Mucosa of stomach (tissue), 1 donor: ENCODE results near the gene NRM.
A peak's percentile ranks its signal among the peaks of the same experiment; 100 is the strongest.
"Not testable (repeated sequence)": the region's sequence is repeated elsewhere in the genome, so short reads cannot be mapped to it uniquely, and the experiment has no call there.

Experiments
- H3K27me3 ChIP-seq: one replicate; pipeline ENCODE4 v1.7.0; 2013; ENCODE audit warnings: mild to moderate bottlenecking, low read length; ENCODE audit not compliant: control insufficient read depth, insufficient read depth
- H3K36me3 ChIP-seq: one replicate; pipeline ENCODE4 v1.7.0; 2013; ENCODE audit warnings: low read length; ENCODE audit not compliant: control insufficient read depth, insufficient read depth
- H3K4me1 ChIP-seq: one replicate; pipeline ENCODE4 v1.7.0; 2013; ENCODE audit warnings: mild to moderate bottlenecking, low read length; ENCODE audit not compliant: control insufficient read depth, insufficient read depth
- H3K4me3 ChIP-seq: one replicate; pipeline ENCODE4 v1.7.0; 2013; ENCODE audit warnings: low read length
- H3K9ac ChIP-seq: one replicate; pipeline ENCODE4 v1.7.0; 2013; ENCODE audit warnings: mild to moderate bottlenecking, low read length, moderate library complexity
- H3K9me3 ChIP-seq: one replicate; pipeline ENCODE4 v1.7.0; 2013; ENCODE audit warnings: mild to moderate bottlenecking, low read length, moderate library complexity; ENCODE audit not compliant: control insufficient read depth
- donor health status: Pancreatic carcinoma.

Gene NRM

DNA sequence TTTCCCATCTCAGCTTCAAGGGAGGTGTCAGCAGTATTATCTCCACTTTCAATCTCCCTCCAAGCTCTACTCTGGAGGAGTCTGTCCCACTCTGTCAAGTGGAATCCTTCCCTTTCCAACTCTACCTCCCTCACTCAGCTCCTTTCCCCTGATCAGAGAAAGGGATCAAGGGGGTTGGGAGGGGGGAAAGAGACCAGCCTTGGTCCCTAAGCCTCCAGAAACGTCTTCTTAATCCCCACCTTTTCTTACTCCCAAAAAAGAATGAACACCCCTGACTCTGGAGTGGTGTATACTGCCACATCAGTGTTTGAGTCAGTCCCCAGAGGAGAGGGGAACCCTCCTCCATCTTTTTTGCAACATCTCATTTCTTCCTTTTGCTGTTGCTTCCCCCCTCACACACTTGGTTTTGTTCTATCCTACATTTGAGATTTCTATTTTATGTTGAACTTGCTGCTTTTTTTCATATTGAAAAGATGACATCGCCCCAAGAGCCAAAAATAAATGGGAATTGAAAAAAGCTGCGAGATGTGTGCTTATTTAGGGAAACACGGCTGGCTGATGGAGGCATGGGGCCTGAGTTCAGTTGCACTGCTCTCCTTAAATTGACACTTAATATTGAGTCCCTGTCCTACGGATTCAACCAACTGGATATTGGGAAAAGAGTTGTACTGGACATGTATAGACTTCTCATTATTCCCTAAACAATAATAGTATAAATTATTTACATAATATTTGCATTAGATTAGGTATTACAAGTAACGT is 34.3 kb upstream of the NRM start:
- H3K9me3 ChIP-seq: no peaks in the 10 kb centered on the region
- H3K36me3 ChIP-seq: peaks cover 39% of the 10 kb centered on the region
- H3K27me3 ChIP-seq: no peaks in the 10 kb centered on the region
- no peak overlapping the region for H3K4me3 ChIP-seq
- peaks cover 26% of the 10 kb centered on the region for H3K4me1 ChIP-seq
- H3K9ac ChIP-seq: peak overlapping the region; percentile 29

DNA sequence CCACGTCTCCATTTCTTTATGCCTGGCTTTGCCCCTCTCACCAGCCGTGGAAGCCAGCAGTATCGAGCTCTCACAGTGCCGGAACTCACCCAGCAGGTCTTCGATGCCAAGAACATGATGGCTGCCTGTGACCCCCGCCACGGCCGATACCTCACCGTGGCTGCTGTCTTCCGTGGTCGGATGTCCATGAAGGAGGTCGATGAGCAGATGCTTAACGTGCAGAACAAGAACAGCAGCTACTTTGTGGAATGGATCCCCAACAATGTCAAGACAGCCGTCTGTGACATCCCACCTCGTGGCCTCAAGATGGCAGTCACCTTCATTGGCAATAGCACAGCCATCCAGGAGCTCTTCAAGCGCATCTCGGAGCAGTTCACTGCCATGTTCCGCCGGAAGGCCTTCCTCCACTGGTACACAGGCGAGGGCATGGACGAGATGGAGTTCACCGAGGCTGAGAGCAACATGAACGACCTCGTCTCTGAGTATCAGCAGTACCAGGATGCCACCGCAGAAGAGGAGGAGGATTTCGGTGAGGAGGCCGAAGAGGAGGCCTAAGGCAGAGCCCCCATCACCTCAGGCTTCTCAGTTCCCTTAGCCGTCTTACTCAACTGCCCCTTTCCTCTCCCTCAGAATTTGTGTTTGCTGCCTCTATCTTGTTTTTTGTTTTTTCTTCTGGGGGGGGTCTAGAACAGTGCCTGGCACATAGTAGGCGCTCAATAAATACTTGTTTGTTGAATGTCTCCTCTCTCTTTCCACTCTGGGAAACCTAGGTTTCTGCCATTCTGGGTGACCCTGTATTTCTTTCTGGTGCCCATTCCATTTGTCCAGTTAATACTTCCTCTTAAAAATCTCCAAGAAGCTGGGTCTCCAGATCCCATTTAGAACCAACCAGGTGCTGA is 33.3 kb upstream of the NRM start:
- Histone ChIP-seq H3K36me3 (peaks cover 30% of the 10 kb centered on the region), H3K4me1 (peaks cover 25% of the 10 kb centered on the region)
- not testable (repeated sequence) for H3K27me3 ChIP-seq, H3K4me3 ChIP-seq, H3K9ac ChIP-seq, H3K9me3 ChIP-seq

DNA sequence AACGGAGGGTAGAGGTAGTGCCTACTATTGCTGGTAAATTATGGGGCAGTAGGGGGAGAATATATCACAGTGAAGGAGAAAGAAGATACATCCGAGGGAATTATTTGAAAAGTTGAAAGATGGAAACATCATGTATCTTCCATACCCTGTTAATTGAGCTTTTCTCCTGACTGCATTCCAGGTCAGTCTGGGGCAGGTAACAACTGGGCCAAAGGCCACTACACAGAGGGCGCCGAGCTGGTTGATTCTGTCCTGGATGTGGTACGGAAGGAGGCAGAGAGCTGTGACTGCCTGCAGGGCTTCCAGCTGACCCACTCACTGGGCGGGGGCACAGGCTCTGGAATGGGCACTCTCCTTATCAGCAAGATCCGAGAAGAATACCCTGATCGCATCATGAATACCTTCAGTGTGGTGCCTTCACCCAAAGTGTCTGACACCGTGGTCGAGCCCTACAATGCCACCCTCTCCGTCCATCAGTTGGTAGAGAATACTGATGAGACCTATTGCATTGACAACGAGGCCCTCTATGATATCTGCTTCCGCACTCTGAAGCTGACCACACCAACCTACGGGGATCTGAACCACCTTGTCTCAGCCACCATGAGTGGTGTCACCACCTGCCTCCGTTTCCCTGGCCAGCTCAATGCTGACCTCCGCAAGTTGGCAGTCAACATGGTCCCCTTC is 32.5 kb upstream of the NRM start:
- Histone ChIP-seq H3K36me3 (peaks cover 30% of the 10 kb centered on the region), H3K4me1 (peaks cover 25% of the 10 kb centered on the region)
- H3K9ac ChIP-seq, H3K9me3 ChIP-seq, H3K4me3 ChIP-seq, H3K27me3 ChIP-seq: not testable (repeated sequence)

DNA sequence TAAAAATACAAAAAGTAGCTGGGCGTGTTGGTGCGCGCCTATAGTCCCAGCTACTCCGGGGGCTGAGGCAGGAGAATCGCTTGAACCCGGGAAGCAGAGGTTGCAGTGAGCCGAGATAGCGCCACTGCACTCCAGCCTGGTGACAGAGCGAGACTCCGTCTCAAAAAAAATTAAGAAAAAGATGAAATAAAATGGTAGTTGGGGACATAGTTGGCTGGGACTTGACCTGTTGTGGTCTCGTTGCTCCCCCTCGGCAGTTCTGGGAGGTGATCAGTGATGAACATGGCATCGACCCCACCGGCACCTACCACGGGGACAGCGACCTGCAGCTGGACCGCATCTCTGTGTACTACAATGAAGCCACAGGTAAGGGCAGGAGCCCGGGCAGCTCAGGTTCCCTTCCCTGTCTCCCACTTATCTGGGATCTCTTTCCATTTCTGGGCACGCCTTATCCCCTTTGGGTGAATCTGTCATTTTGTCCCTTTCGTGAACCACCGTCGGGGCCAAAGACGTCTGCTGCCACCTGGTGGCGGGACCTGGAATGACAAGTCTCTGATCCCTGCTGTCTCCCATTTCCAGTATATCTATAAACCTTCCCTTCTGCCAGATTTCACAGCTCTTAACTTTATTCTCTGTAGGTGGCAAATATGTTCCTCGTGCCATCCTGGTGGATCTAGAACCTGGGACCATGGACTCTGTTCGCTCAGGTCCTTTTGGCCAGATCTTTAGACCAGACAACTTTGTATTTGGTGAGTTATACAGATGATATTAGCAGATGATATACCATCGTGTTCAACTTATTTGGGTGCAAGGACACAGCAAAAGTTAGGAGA is 31.7 kb upstream of the NRM start:
- H3K9ac ChIP-seq: no peak overlapping the region
- no peaks in the 10 kb centered on the region for H3K9me3 ChIP-seq
- H3K4me1 ChIP-seq: peaks cover 25% of the 10 kb centered on the region
- no peaks in the 10 kb centered on the region for H3K27me3 ChIP-seq
- H3K4me3 ChIP-seq: no peak overlapping the region
- peaks cover 22% of the 10 kb centered on the region for H3K36me3 ChIP-seq

DNA sequence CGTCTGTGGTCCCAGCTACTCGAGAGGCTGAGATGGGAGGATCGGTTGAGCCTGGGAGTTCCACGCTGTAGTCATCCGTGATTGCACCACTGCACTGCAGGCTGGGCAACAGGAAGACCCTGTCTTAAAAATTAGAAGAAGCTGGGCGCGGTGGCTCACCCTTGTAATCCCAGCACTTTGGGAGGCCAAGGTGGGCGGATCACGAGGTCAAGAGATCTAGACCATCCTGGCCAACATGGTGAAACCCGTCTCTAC is 31.2 kb upstream of the NRM start:
- H3K9ac ChIP-seq: peak overlapping the region; percentile 72
- H3K9me3 ChIP-seq, H3K27me3 ChIP-seq: not testable (repeated sequence)
- H3K4me3 ChIP-seq: peak overlapping the region; percentile 69
- H3K36me3 ChIP-seq: peaks cover 22% of the 10 kb centered on the region
- peaks cover 25% of the 10 kb centered on the region for H3K4me1 ChIP-seq

DNA sequence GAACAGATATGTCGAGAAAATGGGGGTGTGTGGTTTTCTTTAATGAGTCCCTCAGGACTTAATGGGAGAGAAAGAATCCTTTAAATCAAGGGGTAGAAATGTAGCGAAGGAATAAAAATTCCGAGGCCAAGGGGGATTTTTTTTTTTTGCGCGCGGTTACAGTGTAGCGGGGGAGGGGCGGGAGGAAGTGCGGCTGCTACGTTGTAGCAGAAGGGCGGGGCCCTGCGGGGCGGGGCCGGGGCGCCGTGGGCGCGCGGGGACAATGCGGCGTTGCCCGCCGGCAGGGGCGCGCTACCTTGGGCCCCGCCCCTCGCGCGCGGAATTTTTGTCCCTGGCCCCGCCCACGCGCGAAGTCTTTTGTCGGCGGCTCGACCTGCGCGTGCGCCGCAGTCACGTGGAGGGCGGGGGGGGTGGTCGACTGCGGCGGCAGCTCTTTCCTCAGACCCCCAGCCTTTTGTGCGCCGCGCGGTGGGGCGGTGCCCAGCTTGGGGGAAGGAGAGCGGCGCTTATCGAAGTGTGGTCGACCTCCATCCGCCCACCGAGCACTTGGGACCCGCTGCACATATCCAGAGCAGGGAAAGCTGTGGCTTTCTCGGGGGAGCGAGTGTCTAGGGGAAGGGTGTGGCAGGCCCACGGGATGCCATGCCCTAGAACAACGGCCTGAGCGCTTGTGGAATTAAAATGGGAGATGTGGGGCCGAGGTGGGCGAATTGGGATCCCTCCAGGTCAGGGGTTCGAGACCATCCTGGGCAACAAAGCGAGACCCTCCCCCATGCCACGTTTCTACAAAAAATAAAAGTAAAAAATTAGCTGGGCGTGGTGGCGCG is 30.6 kb upstream of the NRM start:
- H3K4me1 ChIP-seq: peaks cover 25% of the 10 kb centered on the region
- no peaks in the 10 kb centered on the region for H3K27me3 ChIP-seq
- peak overlapping the region; percentile 87 for H3K9ac ChIP-seq
- peak overlapping the region; percentile 95 for H3K4me3 ChIP-seq
- peaks cover 22% of the 10 kb centered on the region for H3K36me3 ChIP-seq
- H3K9me3 ChIP-seq: no peaks in the 10 kb centered on the region

GRCh38 chr6:30720738-30721197 is 30.0 kb upstream of the NRM start:
- H3K4me1 ChIP-seq: peaks cover 25% of the 10 kb centered on the region
- H3K27me3 ChIP-seq: no peaks in the 10 kb centered on the region

GRCh38 chr6:30719791-30720737 is 29.3 kb upstream of the NRM start, which contains the start of gene TUBB:
TUBB (plus strand) TSS chr6:30720352; CDS start chr6:30720507, 155 bp downstream.
- peaks cover 25% of the 10 kb centered on the region for H3K4me1 ChIP-seq
- no peaks in the 10 kb centered on the region for H3K27me3 ChIP-seq
- H3K9ac ChIP-seq: peak within 1 kb of the TSS; percentile 87
- peaks cover 17% of the 10 kb centered on the region for H3K36me3 ChIP-seq
- peak within 1 kb of the TSS; percentile 95 for H3K4me3 ChIP-seq
- H3K9me3 ChIP-seq: no peaks in the 10 kb centered on the region

More at GRCh38 chr6:30720738-30721197, 30.0 kb upstream of the NRM start:
- Histone ChIP-seq H3K36me3 (peaks cover 19% of the 10 kb centered on the region), H3K4me3 (peak overlapping the region; percentile 95), H3K9me3 (no peaks in the 10 kb centered on the region), H3K9ac (peak overlapping the region; percentile 87)

DNA sequence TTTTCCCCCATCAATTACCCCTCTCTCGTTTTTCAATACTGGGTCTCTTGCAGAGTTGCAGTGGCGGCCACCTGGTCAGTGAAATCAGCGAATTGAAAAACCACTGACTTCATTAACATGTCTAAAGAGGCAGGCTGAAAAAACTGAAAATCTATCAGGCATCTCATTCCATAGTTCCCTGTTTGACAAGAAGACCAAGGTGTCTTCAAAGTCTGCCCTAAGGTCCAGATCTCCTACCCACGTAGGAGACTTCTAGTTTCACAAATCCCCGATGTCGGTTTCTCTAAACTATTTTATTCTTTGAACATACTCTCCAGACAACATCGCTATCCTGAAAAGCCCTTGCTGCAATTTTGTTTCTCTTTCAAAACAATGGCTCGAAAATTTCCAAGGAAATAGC is 28.6 kb upstream of the NRM start:
- no peaks in the 10 kb centered on the region for H3K9me3 ChIP-seq
- H3K27me3 ChIP-seq: no peaks in the 10 kb centered on the region
- H3K36me3 ChIP-seq: peaks cover 11% of the 10 kb centered on the region
- peak overlapping the region; percentile 66 for H3K9ac ChIP-seq
- peak overlapping the region; percentile 16 for H3K4me3 ChIP-seq
- peaks cover 25% of the 10 kb centered on the region for H3K4me1 ChIP-seq
